BJ (cell line): ENCODE data around the gene KLHL30. TPM values are rescaled to one million over a fixed set of nuclear protein-coding genes. Genes with fewer than 3 reads are reported as not detected.

Experiments
- CTCF ChIA-PET: fragments of 350-600 bp; formaldehyde crosslinking; extraction: SDS; loops from one replicate; lab custom pipeline; 2021; ENCODE audit warnings: antibody characterized with exemption, inconsistent platforms; lab: Yijun Ruan, JAX
- POLR2A ChIA-PET: fragments of 300-600 bp; sonication (Branson Sonifier 250); formaldehyde crosslinking; extraction: SDS; loops from one replicate; lab custom pipeline; 2021; ENCODE audit warnings: antibody characterized with exemption; lab: Charles Lee
- DNase-seq: peaks from one replicate; pipeline ENCODE4 v3.0.0-alpha.2; 2011; ENCODE audit warnings: low read depth
- H3K27me3 ChIP-seq: 2 replicates; pipeline ENCODE4 v1.6.0; 2011; ENCODE audit warnings: low read length; ENCODE audit not compliant: control insufficient read depth, insufficient read depth
- H3K36me3 ChIP-seq: 2 replicates; pipeline ENCODE4 v1.5.1; 2011; ENCODE audit warnings: low read length; ENCODE audit not compliant: control insufficient read depth, insufficient read depth
- H3K4me3 ChIP-seq: 2 replicates; pipeline ENCODE4 v1.5.1; 2011; ENCODE audit warnings: low read depth, mild to moderate bottlenecking, control low read depth, low read length
- polyA plus RNA-seq: library from polyadenylated mRNA; depleted of rRNA; stranded (reverse); fragments of >200 nt; gene quantifications from 2 replicates; pipeline ENCODE4 v1.2.3, GENCODE V29; 2011
- TF ChIP-seq, protein P1 (sequence below): IDR thresholded peaks from 2 replicates; pipeline ENCODE4 v1.5.1; 2011; ENCODE audit warnings: low read depth, mild to moderate bottlenecking, control low read depth, inconsistent platforms, low read length, moderate library complexity; ENCODE audit not compliant: insufficient read depth

KLHL30 gene
- polyA plus RNA-seq, 1 experiment = 0.58 TPM

- no peak for DNase-seq
- POLR2A ChIA-PET = no interaction called here
- TF ChIP-seq, protein P1, sequence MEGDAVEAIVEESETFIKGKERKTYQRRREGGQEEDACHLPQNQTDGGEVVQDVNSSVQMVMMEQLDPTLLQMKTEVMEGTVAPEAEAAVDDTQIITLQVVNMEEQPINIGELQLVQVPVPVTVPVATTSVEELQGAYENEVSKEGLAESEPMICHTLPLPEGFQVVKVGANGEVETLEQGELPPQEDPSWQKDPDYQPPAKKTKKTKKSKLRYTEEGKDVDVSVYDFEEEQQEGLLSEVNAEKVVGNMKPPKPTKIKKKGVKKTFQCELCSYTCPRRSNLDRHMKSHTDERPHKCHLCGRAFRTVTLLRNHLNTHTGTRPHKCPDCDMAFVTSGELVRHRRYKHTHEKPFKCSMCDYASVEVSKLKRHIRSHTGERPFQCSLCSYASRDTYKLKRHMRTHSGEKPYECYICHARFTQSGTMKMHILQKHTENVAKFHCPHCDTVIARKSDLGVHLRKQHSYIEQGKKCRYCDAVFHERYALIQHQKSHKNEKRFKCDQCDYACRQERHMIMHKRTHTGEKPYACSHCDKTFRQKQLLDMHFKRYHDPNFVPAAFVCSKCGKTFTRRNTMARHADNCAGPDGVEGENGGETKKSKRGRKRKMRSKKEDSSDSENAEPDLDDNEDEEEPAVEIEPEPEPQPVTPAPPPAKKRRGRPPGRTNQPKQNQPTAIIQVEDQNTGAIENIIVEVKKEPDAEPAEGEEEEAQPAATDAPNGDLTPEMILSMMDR = no peak
- H3K36me3 ChIP-seq = no peaks in the 10 kb centered on the region
- CTCF ChIA-PET = no interaction called here
- no peak within 1 kb of the TSS for H3K4me3 ChIP-seq
- no peaks in the 10 kb centered on the region for H3K27me3 ChIP-seq
Measured at GRCh38 chr2:238100049-238100820, 38.2 kb upstream of the KLHL30 start, which contains the start of gene ESPNL. Gene ESPNL (plus strand): TSS chr2:238100340. CDS start chr2:238100420, 80 bp downstream.

GRCh38 chr2:238100821-238101771 is 37.4 kb upstream of the KLHL30 start:
- Histone ChIP-seq H3K4me3 (no peak overlapping the region), H3K36me3 (no peaks in the 10 kb centered on the region), H3K27me3 (no peaks in the 10 kb centered on the region)
- POLR2A ChIA-PET = no interaction called here
- CTCF ChIA-PET = no interaction called here
- TF ChIP-seq, protein P1 = no peak
- DNase-seq = no peak

GRCh38 chr2:238101891-238102841 is 36.3 kb upstream of the KLHL30 start:
- Histone ChIP-seq H3K27me3 (no peaks in the 10 kb centered on the region), H3K36me3 (no peaks in the 10 kb centered on the region), H3K4me3 (no peak overlapping the region)
- TF ChIP-seq, protein P1 = no peak
- DNase-seq = no peak
- ChIA-PET POLR2A (no interaction called here), CTCF (no interaction called here)

DNA sequence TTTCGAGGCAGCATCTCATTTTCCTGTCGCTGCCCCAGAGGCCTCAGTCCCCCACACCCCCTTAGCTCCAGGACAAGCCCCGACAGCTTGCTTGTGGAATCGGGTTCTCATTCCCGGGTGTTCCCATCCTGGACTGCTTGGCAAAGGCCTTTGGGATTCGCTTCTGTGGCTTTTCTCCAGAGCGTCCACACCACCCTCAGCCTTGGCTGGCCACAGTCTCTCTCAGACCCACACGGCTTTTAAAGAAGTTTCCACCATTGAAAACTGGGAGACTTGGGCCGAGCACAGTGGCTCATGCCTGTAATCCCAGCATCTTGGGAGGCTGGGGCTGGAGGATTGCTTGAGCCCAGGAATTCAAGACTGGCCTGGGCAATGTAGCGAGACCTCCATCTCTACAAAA is 35.6 kb upstream of the KLHL30 start:
- Histone ChIP-seq H3K27me3 (peaks cover 2% of the 10 kb centered on the region), H3K36me3 (no peaks in the 10 kb centered on the region), H3K4me3 (no peak overlapping the region)
- ChIA-PET CTCF (no interaction called here), POLR2A (no interaction called here)
- TF ChIP-seq, protein P1 = no peak
- no peak for DNase-seq
